Body of pancreas (tissue), 4 donors: ENCODE data around the gene RPS14. TPM values are rescaled to one million over a fixed set of nuclear protein-coding genes. Genes with fewer than 3 reads are reported as not detected.

Source experiments
- ATAC-seq: fragments of 150-250 bp; one replicate; pipeline ENCODE4 v1.9.1; 2016
- DNase-seq, 4 donors: peaks; one replicate each; pipeline ENCODE4 v3.0.0-alpha.2; 2019
- H3K27ac ChIP-seq, 4 donors: fragments of 200-600 bp; sonication (generic); 1 replicate in 3 of 4; 2 replicates in 1 of 4; pipeline versions ENCODE4 v1.5.1 to v1.6.1; 2016 to 2019; ENCODE audit warnings: mild to moderate bottlenecking in 1 of 4, mixed read lengths in 1 of 4, moderate library complexity in 1 of 4
- H3K27me3 ChIP-seq, 2 donors: fragments of 200-600 bp; sonication (generic); one replicate each; pipeline ENCODE4 v1.6.0; 2016; ENCODE audit warnings: mild to moderate bottlenecking in 1 of 2
- H3K36me3 ChIP-seq, 2 donors: fragments of 200-600 bp; sonication (generic); replicated peaks in 1 of 2; 2 replicates each; pipeline ENCODE4 v1.5.1; 2016; ENCODE audit warnings: low read depth in 2 of 2; ENCODE audit not compliant: insufficient read depth in 1 of 2
- H3K4me1 ChIP-seq: fragments of 200-600 bp; sonication (generic); one replicate; pipeline ENCODE4 v1.6.0; 2016
- H3K4me3 ChIP-seq, 2 donors: fragments of 200-600 bp; sonication (generic); 1 replicate in 1 of 2; 2 replicates in 1 of 2; pipeline ENCODE4 v1.5.1; 2016 to 2019
- H3K9me3 ChIP-seq, 3 donors: fragments of 200-600 bp; sonication (generic); 1 replicate in 2 of 3; 2 replicates in 1 of 3; pipeline ENCODE4 v1.5.1; 2016
- POLR2A ChIP-seq, 3 donors: fragments of 450-650 bp; IDR thresholded peaks; one replicate each; pipeline ENCODE4 v1.6.1; 2016; ENCODE audit warnings: antibody characterized with exemption in 3 of 3, mild to moderate bottlenecking in 2 of 3
- WGBS, 2 donors: methylation state at CpG; one replicate each; pipeline ENCODE4 v1.1.5; 2017; 5-methylcytosine and 5-hydroxymethylcytosine counted together
- intact Hi-C: fragments of 100-400 bp; cut with DNase I; formaldehyde crosslinking; loops from one replicate; pipeline ENCODE4 v1.15.1; 2023
- total RNA-seq, 2 donors: library from RNA; depleted of rRNA; stranded (reverse); fragments of >200 nt; gene quantifications; one replicate each; pipeline ENCODE4 v1.1.0, GENCODE V29; 2016
- TF ChIP-seq, protein P1 (sequence below), 7 experiments: fragments of 450-650 bp in 4 of 7; fragments of 200-600 bp in 3 of 7; sonication (generic) in 3 of 7; IDR thresholded peaks; one replicate each; pipeline ENCODE4 v1.5.1; 2016 to 2019; ENCODE audit warnings: antibody characterized with exemption in 7 of 7

Gene RPS14
- total RNA-seq, 2 donors from 2014 or later: 1,348 to 2,916 TPM

DNA sequence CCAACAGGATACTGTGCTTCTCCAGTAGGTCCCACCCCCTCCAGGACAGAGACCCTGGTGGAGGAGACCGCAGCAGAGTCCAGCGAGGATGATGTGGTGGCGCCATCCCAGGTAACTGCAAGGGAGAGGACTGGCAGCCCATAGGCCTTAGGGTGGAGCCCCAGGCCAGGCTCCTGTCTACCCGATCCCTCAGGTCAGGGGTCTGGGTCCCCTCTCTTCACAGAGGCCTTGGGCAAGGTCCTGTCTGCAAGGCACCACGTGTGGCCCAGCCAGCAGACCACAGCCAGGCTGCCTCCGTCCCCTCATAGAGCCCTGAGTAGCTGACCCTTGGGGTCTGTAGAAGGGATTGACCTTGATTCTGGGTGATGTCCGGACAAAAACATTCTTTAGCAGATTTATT lies 56.9 kb downstream of the RPS14 start:
- intact Hi-C loops: no loop called here
- Histone ChIP-seq H3K4me1 (no peaks in the 10 kb centered on the region), H3K9me3 (no peaks in the 10 kb centered on the region), H3K36me3 (peaks cover 0 to 43% of the 10 kb centered on the region in 2 donors), H3K4me3 (no peak overlapping the region), H3K27ac (no peak overlapping the region), H3K27me3 (no peaks in the 10 kb centered on the region)
- TF ChIP-seq, protein P1, sequence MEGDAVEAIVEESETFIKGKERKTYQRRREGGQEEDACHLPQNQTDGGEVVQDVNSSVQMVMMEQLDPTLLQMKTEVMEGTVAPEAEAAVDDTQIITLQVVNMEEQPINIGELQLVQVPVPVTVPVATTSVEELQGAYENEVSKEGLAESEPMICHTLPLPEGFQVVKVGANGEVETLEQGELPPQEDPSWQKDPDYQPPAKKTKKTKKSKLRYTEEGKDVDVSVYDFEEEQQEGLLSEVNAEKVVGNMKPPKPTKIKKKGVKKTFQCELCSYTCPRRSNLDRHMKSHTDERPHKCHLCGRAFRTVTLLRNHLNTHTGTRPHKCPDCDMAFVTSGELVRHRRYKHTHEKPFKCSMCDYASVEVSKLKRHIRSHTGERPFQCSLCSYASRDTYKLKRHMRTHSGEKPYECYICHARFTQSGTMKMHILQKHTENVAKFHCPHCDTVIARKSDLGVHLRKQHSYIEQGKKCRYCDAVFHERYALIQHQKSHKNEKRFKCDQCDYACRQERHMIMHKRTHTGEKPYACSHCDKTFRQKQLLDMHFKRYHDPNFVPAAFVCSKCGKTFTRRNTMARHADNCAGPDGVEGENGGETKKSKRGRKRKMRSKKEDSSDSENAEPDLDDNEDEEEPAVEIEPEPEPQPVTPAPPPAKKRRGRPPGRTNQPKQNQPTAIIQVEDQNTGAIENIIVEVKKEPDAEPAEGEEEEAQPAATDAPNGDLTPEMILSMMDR (IDR thresholded peaks at IDR 0.05): no peak
- TF ChIP-seq POLR2A (IDR thresholded peaks at IDR 0.05): no peak
- ATAC-seq (no peak), DNase-seq (no peak)
- WGBS, 2 donors: 73 to 88% methylated on average over 2 to 5 of the region's 7 CpGs

Other genes starting within 250 kb of the RPS14 start
- under 1 TPM in 1 of 2 donors, not detected in 1; 0.26 TPM for gene CAMK2A, start 160.0 kb downstream of the RPS14 start, total RNA-seq
- gene ARSI, start 146.8 kb downstream of the RPS14 start, total RNA-seq: under 1 TPM in 1 of 2 donors, not detected in 1; 0.26 TPM
- 10 to 100 TPM; 18.9 to 23.4 TPM for gene TCOF1, start 92.0 kb downstream of the RPS14 start, total RNA-seq
- 100 to 1,000 TPM; 130 to 405 TPM for gene CD74, start 36.8 kb downstream of the RPS14 start, total RNA-seq
- gene NDST1, start 58.4 kb upstream of the RPS14 start, total RNA-seq: 10 to 100 TPM; 37.6 to 56.0 TPM
- gene SYNPO, start 190.9 kb upstream of the RPS14 start, total RNA-seq: 10 to 100 TPM; 18.4 to 40.9 TPM
- under 1 TPM in 1 of 2 donors, not detected in 1; 0.26 TPM for gene MYOZ3, start 211.5 kb upstream of the RPS14 start, total RNA-seq